ENCODE results near the gene RBM3.

GRCh38 chrX:48574270-48575266 lies at the start of gene RBM3:
- peak; percentile 92 for TF ChIP-seq POLR2AphosphoS5 (IDR thresholded peaks at IDR 0.05; ENCODE audit: low read depth, low read length)
- no peak for TF ChIP-seq SIN3A (IDR thresholded peaks at IDR 0.05; ENCODE audit: borderline replicate concordance, insufficient read depth, low read length)
- peak; percentile 39; the same call in 1 of the 2 replicates for TF ChIP-seq TAF1 (IDR thresholded peaks at IDR 0.05; ENCODE audit: borderline replicate concordance, insufficient read depth, low read length)
- no peak for TF ChIP-seq REST (IDR thresholded peaks at IDR 0.05; ENCODE audit: insufficient read depth in 1 of 2, low read depth in 2 of 2, low read length in 2 of 2)
- peak; percentile 70 for TF ChIP-seq FOXP2 (optimal IDR thresholded peaks at IDR 0.05; ENCODE audit: borderline replicate concordance, extremely low read depth, extremely low read length, insufficient read depth)

Measured in PFSK-1 (cell line).